ENCODE measurements around the gene SMYD1.

GRCh38 chr2:88127888-88128653, 60.4 kb downstream of the SMYD1 start, which contains the start of gene FABP1:
- TF ChIP-seq CTCF (IDR thresholded peaks at IDR 0.05) (no peak), POLR2A (IDR thresholded peaks at IDR 0.05) (no peak)
